Activated CD4-positive, CD25-positive, alpha-beta regulatory T cell (primary cell): ENCODE measurements around the gene GGCT.
A peak's percentile ranks its signal among the peaks of the same experiment; 100 is the strongest.

ENCODE experiments used
- DNase-seq, 4 experiments: peaks; one replicate each; lab custom pipeline; 2025; lab: John Stamatoyannopoulos, UW

The GGCT gene

DNA sequence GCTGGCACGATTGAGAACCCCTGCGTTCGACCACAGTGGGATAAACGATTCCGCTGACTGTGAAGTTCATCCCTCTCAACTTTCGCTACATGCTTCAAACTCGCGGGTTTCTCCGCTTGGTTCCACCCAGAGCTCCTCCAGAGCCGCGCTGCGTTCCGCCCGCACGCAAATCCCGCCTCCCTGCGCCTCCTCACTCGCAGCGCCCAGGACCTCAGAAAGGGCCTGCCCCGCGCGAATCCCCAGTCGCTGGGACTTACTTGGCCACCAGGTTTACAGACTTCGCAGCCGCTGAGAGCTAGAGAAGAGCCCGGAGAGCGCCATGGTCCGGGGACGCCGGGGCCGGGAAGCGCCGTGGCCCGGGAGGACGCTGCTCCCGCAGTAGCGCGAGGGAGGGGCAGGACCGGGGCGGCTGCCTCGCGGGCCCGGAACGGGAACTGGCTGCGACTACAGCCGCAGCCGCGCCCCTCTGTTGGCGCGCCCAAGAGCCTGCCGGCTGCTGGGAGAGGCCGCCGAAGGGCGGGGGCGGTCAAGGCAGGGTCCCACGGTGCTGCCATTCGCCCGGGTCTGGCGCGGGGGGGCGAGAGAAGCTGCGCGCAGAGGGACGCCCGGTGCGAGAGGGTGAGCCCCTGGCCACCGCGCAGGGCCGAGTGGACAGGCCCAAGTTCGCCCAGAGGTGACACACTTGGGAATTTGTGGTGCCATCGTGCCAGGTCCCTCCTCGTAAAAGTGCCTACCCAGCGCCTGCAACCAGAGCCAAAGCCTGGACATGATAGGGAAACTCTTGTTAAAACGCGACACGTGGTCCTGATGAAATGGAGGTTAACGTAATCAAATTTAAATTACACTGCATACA lies 26.1 kb downstream of the GGCT start, which contains the start of gene NOD1:
Gene NOD1, minus strand, starts transcription at position 436 of the 853 bp plus-strand sequence. CDS start 21,863 bp downstream, outside the sequence.
- peak; percentile 38 to 53 (median 47) for DNase-seq

DNA sequence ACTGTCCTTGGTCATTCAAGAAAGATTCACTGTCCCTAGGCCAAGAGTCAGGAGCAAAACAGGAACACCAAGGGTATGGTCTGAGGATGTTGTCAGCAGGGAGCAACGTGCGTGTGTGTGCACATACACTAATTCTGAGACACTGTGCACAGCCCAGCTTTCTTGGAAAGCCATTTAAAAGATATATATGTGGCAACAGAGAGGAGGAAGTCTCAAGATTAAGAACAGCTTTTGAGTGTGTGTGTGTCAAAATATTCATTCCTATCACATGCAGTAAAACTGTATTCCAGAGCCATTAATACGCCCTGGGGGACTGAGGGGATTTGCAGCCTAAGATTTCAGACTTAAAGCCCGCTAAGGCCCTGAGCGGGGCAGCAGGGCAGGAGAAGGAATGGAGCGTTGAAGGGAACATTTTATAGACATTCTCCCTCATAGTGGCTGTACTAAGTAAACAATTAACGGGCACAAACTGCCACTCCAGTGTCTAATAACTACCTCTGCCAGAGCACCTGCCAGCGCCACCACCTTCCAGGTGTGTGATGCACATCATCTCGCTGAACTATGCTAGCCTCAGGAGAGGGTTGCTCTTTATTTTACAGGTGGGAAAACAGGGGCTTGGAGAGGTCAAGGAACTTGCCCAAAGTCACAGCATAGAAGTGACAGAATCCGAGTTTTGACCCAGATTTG lies 28.0 kb downstream of the GGCT start:
- DNase-seq, result no peak

DNA sequence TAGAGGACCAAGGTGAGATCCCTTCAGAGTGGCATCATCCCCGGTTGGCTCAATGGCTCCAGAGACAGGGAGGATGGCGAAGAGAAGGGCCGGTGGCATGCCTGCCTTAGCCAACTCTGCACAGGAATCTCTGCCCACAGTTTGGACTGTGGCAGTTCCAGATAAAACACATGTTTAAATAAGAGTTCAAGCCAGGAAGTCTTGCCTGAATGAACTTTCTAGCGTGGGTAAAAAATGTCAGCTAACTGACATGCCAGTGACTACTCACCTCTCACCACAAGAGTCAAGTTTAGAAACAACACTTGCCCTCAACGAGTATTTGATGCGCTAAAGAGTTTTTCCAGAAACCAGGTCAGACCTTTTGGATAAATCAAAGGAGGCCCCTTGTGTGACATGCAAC lies 29.0 kb downstream of the GGCT start:
- DNase-seq, result no peak

DNA sequence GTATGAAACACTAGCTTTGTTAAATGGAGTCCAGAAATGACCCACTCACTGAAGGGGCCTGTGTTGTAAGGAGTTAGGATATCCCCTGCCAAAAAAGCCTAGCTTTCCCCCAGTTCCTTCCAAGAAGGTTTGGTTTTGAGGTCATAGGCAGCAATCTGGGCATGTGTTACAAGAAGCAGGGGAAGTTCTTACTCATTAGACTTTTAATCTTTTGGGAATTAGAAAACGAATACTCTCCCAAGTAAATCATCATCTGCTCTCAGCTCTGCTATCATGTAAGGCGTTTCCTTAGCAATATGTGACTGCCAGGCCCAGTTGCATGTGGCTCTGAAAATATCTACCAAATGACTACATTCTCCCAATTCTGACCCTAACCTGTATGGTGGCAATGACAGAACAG lies 29.7 kb downstream of the GGCT start:
- no peak for DNase-seq

DNA sequence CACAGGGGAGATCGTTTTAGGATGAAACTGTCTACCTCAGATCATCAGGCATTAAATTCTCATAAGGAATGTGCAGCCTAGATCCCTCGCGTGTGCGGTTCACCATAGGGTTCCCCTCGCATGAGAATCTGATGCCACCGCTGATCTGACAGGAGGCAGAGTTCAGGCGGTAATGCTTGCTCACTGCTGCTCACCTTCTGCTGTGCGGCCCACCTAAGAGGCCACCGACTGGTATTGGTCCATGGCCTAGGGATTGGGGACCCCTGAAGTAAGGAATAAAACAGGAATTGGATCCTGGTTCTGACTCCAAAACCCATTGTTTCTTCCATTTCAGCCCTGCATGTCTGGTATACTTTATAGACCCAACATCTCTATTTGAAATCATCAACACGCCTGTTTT lies 30.1 kb downstream of the GGCT start:
- no peak for DNase-seq

DNA sequence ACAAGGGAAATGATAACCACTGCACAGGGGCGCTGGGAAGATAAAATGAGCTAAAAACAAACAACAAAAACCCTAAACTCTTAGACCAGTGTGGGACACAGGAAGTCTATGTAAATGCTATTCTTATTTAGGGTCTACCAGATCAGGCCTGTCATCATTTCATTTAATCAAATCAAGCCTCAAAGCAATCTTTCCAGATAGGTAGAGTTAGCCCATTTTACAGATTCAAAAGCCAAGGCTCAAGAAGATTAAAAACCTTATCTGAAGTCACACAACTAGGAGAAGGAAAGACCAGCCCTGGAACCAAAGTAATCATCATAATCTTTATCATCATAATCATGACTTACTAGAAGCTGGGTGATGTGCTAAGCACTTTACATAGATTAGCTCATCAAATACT lies 30.7 kb downstream of the GGCT start:
- no peak for DNase-seq

DNA sequence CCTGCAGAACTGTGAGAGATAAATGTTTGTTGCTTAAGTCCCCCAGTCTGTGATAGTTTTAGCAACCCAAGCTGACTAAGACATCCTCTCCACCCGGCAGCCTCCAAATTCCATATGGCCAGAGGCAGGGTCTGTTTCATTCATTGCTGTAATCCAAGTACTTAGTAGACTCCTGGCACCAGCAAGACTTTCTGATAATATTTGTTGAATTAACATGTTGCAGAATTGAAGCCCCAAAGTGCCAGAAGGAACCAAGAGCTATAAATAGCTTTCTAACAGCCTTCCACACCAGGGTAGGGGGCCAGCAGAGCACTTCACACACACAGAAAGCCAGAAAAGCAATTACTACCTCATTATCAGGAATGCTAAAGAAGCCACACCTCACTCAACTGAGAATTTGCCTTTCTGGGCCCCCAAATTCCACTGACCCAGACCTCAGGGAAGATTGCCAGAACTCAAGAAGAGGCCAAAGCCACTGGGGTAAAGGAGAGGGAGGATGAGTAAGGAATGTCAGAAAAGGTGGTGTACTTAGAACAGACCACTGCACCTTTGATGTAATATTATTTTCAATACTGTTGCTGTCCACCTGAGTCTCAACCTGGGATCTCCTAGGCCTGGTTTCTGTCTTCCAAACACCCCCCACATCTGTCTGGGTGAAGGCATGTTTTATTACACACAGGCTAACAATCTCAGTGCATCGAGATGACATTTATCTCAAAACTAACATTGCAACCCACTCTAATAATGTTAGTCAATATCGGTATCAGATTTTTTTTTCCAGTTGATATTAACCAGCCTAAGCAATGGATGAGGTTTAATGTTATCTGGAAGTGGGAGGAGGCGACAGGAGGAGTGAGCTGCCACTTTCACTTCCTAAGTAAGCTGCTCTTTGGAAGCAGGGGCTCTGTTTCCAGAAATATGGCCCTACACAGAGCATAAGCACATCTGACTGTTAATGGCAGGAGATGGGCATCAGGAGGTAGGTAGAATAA lies 31.5 kb downstream of the GGCT start:
- DNase-seq, result no peak

DNA sequence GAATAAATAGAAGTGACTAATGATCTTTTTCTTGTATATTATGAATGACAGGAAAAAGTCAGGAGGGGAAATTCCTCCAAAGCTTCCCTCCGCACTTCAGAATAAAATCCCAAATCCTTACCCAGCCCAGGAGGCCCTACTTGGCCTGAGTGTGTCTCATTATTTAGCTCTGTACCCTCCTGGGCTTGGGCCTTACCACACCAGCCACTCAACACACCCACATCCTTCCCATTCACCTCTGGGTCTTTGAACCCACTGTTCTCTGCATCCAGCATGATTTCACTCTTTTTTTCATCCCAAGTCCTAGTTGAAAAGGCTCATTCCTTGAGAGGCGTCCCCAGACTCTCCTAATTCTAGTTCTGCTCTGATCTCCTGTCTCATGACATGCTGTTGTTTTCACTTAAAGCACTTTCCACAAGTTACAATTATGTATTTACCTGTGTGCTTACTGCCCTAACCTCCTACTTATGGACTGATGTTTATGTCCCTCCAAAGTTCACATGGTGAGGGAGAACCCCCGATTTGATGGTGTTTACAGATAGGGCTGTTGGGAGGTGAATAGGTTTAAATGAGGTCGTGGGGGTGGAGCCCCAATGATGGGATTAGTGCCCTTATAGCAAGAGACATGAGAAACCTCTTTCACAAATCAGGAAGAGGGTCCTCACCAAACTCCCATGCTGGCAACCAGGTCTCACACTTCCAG lies 32.4 kb downstream of the GGCT start:
- DNase-seq, result no peak

DNA sequence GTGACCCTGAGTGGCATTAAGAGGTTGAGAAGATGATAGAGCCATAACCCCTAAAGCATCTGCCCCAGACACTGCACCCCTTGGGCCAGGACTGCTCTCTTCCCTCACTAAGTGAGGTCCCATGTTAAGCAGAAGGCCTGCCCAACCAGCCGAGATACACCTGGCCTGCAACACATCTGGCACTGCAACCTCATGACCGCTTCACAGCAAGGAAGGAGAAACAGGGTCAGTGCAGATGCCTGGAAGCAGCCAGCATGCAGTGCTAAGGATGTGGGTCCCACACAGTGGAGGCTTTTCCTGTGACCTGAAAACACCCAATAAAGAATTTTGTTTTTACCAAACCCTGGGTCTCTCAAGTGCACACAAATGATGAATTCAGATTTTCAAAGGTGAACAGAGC lies 33.4 kb downstream of the GGCT start:
- no peak for DNase-seq

DNA sequence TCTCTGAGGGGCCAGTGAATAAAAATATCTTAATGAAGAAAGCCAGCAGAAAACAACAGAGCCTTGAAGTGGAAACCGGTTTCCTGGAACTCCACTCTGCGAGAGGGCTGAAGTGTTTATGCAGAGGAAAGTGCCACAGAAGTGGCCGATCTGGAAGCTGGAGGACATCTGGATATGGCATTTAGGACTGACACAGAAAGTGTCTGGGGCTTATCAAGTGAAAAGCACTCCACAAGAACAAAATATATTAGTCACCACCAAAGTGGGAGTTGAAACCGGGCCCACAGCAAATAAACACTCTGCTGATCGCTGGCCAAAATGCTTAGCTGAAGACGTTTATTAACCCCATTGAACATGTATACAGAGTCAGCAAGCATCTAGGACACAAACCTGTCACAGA lies 33.9 kb downstream of the GGCT start:
- no peak for DNase-seq

DNA sequence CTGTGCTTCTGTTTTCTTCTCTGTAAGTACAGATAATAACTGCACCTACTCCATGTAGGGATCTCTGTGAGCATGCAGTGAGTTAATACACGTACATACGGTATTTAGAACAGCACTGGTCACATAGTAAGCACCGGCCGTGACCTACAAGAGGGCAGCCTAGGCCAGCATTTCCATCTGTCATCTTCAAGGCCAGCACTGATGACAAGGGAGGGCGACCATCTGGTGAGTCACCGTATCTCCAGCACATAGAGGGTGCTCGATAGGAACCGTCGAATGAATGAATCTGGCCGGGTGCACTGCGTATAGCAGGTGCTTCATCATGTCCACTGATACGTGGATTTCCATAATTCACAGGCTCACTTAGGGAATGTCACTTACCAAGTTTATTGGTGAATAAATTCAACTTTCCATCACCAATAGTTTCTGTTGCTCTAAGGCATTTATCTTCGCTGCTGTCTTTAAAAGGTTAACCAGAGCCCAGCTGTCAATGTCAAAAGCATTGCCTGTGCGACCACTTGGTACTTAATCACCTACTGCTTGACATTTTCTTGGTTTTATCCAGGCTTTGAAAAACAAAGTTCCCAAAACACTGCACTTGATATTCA lies 34.4 kb downstream of the GGCT start:
- no peak for DNase-seq

DNA sequence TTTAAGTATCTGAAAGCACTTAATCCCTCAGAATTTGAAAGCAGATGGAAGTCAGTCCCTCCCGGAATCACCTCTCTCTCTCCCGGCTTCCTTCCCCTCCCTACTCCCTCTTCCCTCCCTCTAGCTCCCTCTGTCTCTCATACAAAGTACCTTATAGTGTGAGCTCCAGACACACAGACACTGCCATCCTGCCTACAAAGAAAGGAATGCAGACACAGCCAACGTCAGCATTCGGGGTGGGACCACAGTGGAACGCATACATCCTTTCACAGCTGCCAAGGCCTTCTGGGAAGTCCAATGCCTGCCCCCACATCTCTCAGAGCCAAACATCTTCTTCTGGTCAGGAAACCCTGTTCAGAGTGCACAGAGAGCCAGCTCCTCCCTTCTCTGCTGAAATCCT lies 35.3 kb downstream of the GGCT start:
- no peak for DNase-seq

DNA sequence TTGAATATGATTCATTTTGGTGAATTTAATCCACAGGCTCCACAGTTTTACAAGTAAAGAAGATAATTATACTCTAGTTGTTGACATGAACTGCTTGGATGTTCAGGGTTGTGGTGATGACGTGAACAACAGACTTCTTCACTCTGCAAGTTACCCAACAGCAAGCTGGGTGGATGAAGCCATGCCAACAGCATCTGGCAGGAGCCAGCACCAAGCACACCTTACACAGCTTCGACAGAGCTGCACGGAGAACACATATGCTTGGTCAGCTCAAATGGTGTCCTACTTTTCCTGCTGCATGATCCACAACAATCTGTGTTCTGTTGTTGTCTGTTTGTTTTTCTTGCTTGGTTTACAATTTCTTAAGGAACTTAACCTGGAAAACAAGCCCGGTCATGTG lies 35.8 kb downstream of the GGCT start:
- no peak for DNase-seq

DNA sequence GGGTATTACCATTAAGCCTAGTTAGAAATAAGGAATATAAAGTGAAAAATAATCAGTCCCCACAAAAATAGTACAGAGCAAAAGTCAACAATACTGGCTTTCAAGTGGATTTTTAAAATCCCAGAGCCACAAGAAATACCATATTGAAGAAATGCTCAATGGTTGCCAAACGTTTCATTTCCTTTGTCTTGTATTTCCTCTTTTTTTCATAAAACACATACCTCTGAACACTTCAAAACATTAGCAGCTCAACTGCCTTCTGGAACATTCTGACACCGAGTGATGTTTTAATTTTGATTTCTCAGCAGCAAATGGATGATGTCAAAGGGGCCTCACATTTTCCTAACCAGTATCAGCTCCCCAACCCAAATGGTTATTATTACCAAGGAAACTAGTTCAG lies 36.6 kb downstream of the GGCT start:
- no peak for DNase-seq

DNA sequence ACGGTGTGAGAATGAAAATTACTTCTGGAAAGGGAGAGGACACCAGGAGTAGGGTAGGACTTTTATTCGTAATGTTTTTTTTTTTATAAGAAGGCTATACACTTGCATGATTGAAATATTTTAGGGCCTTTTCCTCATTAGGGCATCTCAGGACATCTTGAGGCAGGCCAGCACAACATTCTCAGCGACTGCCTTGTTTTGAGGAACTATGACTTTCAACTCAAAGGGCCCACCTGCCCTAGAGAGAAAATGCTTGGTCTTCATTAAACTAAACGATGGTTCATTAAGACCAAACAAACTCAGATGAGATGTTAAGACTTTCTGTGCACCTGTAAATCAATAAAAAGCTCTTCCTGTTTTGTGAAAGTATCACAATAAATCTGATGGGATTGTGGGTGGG lies 37.4 kb downstream of the GGCT start:
- DNase-seq, result no peak

DNA sequence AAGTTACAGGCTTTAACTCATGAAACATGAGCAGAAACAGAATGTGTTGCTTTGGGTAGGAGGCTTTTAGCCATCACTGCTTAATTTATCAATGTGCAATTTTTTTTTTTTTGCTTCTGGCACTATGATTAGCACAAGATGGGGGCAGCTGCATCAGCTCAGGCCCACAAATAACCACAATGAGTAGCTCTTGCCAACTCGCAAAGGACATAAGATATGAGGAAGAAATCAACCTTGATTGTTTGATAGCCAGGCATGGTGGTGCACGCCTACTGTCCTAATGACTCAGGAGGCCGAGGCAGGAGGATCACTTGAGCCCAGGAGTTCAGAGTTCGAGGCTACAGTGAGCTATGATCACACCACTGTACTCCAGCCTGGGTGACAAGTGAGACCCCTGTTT lies 38.4 kb downstream of the GGCT start:
- DNase-seq, result no peak

DNA sequence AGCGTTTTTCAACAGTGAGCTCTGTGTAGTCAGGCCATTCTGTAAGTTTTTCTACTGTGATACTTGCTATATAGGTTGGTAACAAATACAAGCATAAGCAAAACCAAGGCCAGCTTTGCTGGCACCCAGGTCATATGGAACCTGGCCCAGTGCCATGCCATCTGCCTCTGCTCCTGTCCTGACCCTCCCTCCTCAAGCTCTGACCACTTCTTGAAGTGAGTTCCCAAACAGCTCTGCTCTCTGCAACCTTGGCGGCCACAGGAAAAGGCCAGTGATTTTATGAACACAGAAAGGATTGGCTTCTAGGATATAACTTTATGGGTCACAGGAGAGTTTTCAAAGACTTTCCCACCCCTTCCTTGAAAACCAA lies 38.8 kb downstream of the GGCT start:
- no peak for DNase-seq

DNA sequence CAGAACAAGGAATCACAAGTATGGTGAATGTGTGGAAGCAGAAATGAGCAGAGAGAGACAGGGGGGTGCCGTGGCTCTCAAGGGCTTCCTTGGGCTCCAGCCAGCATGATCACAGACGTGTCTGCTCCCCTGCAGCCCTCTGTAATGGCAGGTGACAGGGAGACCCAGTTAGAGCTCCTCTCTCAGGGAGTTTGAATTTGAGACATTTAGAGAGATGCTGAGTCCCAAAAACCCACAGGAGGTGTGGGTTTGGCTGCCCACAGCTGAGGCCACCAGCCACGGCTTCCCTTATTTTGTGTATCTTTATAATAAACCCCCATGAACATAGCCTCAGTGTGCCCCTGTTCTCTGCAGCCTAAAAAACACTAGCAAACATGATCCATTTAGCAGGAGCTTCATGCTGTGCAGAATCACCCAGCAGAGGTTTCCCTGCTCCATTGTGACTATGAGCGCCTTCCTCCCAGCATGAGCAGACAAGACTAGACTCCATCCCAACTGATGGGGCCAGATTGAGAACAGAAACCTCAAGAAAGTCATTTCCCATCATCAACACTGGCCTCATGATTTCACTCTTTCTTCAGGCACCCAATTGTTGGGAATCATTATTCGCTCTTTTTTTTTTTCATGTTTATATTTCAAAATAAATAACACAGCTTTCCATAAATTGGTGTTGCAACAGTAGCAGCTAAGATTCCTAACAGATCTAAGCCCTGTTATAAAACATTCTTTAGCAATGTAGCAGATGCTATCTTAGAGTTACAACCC lies 39.4 kb downstream of the GGCT start:
- DNase-seq, result no peak

DNA sequence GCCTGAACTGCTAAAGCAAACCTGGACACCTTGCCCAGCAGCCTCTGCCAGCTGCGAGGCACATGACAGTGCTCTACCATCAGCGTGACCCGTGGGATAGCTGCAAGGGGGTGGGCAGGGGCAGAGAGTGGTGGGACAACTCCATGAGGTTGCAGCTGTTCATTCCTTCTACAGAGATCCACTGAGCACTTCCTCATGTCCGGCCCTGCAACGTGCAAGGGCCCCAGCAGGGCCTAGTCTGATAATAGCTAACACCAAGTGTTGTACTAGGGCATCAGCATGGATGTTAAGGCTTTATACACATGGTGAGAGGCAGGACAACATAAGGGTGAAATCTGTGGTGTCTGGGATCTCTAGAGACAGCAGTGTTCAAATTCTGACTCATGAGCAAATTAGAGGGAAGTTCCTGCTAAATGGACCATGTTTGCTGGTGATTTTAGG lies 40.4 kb downstream of the GGCT start:
- no peak for DNase-seq

DNA sequence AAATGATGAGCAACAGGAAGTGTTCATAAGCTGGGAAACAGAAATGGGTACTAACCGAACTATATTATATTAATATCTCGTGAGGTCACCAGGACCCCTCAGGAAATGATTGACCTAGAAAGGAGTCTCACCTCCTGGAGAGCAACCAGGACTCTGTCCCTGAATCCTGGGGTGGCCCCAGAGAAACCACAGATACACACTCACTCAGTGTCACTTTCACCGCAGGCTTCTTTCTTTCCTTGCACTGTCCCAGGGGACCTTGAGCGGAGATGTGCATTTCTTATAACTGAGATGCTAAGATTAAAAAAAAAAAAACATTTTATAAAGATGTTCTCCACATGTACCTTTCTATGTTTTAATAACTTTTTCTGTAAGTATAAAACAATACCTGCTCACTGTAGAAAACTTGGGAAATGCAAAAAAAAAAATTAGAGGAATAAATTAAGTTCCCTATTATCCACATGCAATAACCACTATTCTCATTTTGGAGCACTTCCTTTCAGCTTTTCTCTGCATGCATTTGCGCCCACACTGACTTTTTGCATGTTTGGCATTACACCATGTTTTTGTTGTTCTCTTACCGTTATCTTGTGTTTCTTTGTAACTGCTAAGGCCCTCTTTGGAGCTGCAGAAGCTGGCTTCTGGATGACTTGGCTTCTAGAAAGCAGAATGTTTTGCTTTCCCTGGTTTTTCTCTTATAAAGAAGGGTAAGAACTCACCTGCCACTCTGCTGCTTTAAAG lies 41.1 kb downstream of the GGCT start:
- no peak for DNase-seq
